Measurements from ENCODE around the gene UBA3.

UBA3 gene

GRCh38 chr3:69065318-69065964 lies 14.7 kb downstream of the UBA3 start:
- DNase-seq, result no peak

- no peak for DNase-seq
These were observed 16.5 kb downstream of the UBA3 start for GRCh38 chr3:69063636-69064035.

DNA sequence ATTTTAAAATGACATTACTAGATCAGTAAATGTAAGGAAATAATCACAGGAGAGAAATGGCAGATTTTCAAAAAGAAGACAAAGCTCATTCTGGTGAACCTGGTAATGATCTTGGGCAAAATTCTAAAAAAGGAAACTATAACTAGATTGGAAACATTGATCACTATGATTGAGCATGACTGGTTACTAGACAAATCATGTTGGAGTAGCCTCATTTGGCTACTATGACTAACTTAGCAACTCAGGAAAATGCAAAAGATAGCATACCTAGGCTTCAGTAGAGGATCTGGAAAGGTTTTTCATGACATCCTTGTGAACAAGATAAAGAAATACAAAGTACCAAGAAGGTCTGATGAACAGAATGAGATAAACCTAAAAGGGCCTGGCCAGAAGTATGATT lies 20.5 kb downstream of the UBA3 start:
- DNase-seq, result no peak

DNA sequence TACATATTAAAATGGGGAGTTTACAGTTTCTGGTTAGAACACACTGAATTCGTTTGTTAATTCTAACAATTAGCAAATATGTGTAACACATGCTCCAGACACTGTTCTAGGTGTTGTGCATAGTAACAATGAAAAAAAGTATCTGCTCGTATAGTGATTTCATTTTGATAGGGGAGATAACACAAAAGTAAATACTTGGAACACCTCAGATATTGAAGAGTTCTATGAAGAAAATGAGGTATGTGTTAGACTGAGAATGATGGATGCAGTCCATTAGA lies 21.3 kb downstream of the UBA3 start:
- no peak for DNase-seq

DNA sequence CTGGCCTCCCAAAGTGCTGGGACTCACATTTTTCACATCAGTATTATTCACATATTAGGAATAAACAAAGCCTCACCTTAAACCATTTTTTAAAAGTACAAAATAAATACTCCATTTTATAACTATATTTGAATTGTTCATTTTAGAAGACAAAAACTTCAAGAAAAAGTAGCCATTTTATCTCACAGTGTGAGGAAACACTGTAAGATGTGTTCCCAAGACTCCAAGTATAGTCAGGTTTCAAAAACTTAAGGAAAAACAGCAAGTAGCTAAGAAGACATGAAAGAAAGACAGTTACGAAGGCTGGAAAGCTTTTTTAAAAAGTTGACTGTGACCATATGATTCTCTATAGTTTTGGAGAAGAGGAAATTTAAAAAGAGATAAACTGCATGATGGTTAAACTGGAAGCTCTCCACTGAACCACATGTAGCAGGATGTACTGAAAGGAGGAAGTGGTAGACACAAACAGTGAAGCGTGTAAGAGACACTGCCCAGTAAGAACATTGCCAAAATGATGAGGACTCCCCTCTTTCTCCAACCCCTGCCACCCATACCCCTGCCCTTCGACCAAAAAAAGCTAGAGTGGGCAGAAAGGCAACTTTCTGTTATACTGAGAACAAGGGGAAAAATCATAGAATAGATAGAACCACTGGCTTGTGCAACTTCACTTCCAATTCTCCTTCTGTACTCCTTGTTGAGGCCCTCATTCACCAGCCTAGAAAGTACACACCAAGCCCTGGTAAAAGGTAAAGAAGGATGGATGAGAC lies 21.8 kb downstream of the UBA3 start:
- no peak for DNase-seq

- DNase-seq, result no peak
These were observed 27.7 kb downstream of the UBA3 start for GRCh38 chr3:69052472-69052898.

- no peak for DNase-seq
These were observed 28.3 kb downstream of the UBA3 start, which contains the start of gene TMF1 for GRCh38 chr3:69051756-69052471. TMF1 (minus strand) TSS chr3:69052333; CDS start chr3:69052086, 247 bp downstream.

DNA sequence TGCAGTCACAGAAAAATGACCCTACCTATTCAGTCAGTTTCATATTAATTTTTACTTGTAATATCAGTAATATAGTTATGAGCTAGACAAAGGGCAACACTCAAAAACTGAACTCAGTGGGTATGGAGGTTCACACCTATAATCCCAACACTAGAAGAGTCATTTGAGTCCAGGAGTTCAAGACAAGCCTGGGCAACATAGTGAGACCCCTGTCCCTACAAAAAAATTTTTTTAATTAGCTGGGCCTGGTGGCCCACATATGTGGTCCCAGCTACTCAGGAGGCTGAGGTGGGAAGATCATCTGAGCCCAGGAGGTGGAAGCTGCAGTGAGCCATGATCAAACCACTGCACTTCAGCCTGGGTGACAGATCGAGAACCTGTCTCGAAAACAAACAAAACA lies 31.2 kb downstream of the UBA3 start:
- DNase-seq, result no peak

GRCh38 chr3:69044608-69045007 lies 35.6 kb downstream of the UBA3 start:
- no peak for DNase-seq

- no peak for DNase-seq
These were observed 46.7 kb downstream of the UBA3 start for GRCh38 chr3:69033470-69033869.

- no peak for DNase-seq
These were observed 47.4 kb downstream of the UBA3 start for GRCh38 chr3:69032737-69033136.

GRCh38 chr3:69032142-69032541 lies 48.0 kb downstream of the UBA3 start:
- no peak for DNase-seq

GRCh38 chr3:69031635-69032034 lies 48.5 kb downstream of the UBA3 start:
- DNase-seq, result no peak

- DNase-seq, result no peak
These were observed 59.3 kb downstream of the UBA3 start for GRCh38 chr3:69020857-69021256.

DNA sequence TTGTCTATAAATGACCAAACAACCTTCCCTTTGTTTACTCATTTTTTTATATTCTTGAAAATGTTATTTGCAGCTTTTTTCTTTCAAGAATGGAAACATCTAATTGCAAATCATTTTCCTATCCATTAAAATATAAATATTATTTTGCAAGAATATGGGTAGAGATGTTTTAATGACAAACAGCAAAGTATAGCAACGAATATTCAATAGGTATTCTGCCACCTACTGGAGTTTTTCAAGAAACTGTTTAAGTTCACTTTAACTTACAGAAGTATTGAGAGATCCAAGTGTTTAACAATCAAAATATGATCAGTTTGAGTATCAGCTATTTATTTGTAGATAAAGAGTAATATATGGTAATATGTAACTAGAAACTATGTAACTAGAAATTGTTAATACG lies 59.7 kb downstream of the UBA3 start:
- no peak for DNase-seq

DNA sequence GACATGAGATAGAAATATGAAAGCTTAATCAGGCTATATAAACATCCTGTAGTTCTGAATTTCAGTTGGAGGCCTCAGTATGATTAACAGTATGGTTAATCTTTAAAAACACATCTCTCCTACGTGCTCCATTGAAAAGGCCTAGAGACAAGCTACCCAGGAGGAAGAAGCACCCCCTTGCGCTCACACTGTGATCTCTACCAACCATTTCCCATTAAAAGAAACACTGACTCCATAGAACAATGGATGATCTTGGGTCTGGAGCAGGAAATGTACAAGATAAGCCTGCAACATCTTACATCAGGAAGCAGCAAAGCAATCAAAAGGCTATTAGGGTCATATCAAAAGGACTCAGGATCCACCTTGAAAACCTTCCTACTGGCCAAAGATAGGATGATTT lies 63.3 kb downstream of the UBA3 start:
- no peak for DNase-seq

GRCh38 chr3:69016102-69016501 lies 64.1 kb downstream of the UBA3 start:
- DNase-seq, result no peak

GRCh38 chr3:69014022-69014580 lies 66.1 kb downstream of the UBA3 start:
- no peak for DNase-seq

DNA sequence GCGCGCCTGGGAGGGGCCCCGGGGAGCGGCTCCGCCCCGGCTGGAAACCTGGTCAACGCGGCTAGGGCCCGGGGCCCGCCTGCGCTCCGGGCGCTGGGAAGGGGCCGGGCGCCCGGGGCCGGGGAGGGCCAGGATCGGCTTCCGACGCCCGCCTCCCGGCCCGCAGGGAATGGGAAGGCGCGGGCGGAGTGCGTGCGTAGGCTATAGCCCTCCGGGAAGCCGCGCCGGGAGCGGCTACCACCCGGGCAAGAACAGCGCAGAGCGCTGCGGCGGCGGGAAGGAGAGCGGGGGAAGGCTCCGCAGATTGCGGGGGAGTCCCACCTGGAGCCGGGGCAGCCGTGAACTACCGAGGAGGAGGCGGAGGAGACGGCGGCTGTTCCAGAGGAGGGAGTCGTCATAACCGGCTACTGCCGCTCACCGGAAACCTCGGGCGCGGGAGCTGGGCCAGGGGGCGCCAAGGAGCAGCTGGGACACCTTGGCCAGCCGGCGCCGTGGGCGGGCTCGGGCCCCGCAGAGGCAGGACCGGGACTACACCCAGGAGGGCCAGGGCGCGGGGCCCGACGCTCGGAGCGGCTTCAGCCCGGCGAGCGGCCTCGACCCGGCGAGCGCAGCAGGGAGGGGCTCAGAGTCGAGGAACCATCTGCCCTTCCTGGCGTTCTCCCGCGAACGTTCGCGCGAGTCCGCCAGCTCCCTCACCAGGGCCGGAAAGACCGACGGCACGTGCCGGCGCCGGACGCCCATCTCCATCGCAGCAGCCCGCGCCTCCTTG lies 66.7 kb downstream of the UBA3 start, which contains the start of gene EOGT:
TSS of gene EOGT (minus strand) at position 432 of the 769 bp plus-strand sequence. CDS start 3,838 bp downstream, outside the sequence.
- DNase-seq, result no peak

DNA sequence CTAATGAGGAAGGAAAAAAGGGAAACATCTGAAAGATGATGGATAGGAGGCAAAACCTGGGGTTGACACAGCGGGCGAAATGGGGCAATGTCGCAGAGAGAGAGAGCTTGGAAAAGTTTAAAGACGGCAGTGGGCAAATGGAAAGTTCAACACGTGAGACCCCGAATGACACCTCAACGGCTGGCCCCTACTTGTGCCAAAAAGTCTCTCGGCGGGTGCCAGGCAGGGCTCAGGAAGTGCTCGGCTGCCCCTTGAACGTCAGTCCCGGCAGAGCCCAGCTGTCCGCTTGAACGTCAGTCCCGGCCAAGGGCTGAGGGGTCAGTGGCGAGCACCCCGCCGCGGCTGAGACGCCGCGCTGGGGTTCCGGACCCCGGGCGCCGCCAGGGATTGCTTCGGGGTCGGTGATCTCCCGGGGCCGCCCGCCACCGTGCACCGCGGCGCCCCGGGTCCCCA lies 67.3 kb downstream of the UBA3 start:
- DNase-seq, result no peak

DNA sequence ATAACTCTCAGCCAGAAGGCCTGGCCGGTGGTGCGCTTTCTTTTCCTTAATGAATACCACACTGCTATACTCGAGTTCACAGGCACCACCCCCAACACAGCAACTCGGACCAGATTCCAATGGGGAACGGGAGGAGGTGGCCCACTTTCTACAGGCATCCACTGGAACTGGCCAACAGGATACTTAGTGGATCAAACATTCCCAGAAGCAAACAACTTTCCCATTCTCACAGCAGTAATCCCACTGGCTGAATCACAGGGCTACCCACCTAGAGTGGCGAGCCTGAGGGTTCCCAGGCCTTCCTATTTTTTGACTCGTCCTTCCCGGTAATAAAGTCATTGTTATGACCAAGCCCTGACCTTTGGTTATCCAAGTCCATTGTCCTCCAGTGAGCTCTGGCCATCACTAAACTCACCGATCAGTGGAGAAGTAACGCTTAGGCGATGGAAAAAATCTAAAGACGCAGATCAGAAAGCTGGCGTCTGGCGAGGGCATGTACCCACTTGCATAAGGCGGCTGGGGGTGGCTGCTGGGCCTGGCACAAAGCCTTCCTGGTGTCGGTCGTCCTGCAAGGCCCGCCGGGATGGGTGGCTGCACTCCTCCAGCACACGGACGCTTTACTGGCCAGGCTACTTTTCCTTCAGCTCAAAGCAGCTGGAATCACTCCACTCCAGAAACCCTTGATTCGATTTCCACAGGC lies 67.9 kb downstream of the UBA3 start:
- no peak for DNase-seq

GRCh38 chr3:69011096-69011730 lies 69.0 kb downstream of the UBA3 start:
- DNase-seq, result no peak

Measured in NCI-H2081 treated with DMSO at 0.1 percent for 48 hours (cell line).